HepG2 (cell line): ENCODE measurements around the gene CTXN1. TPM values are rescaled to one million over a fixed set of nuclear protein-coding genes. Genes with fewer than 3 reads are reported as not detected.

Source experiments
- ATAC-seq: fragments of 200-7000 bp; cut with Tn5 transposase; 3 replicates; pipeline ENCODE4 v1.9.1; 2020; ENCODE audit warnings: mild to moderate bottlenecking, moderate library complexity
- BruUV-seq: library from RNA; stranded (reverse); fragments of 400-500 nt; replicated peaks from 2 replicates; lab custom pipeline; 2021; lab: Mats Ljungman, UMichigan
- CTCF ChIA-PET: fragments of 300-600 bp; formaldehyde crosslinking; extraction: SDS; loops from one replicate; lab custom pipeline; 2021; ENCODE audit warnings: low total read pairs, inconsistent platforms, low intra/inter-chr PET ratio; lab: Yijun Ruan, JAX
- POLR2A ChIA-PET: fragments of 350-600 bp; sonication (Branson Sonifier 250); formaldehyde crosslinking; loops from one replicate; lab custom pipeline; 2020; ENCODE audit warnings: antibody characterized with exemption, inconsistent platforms; lab: Yijun Ruan, JAX
- DNase-seq: peaks from one replicate; pipeline ENCODE4 v3.0.0-alpha.2; 2015; ENCODE audit warnings: low spot score
- FAIRE-seq: peaks from 3 replicates; lab custom pipeline; 2011; peaks lifted over from hg19 to GRCh38; lab: Jason Lieb, UNC
- H2AFZ ChIP-seq: one replicate; pipeline ENCODE4 v1.6.1; 2011; ENCODE audit warnings: low read length, inconsistent platforms
- H3K27ac ChIP-seq: fragments of 300-600 bp; 3 replicates; pipeline ENCODE4 v1.8.0; 2011; ENCODE audit warnings: mixed run types, mild to moderate bottlenecking, mixed read lengths, low read length, inconsistent platforms; ENCODE audit not compliant: insufficient read depth; ENCODE audit errors: extremely low read length
- H3K27me3 ChIP-seq, 2 experiments: fragments of 200-600 bp in 1 of 2; 2 replicates in 1 of 2; 3 replicates in 1 of 2; pipeline versions ENCODE4 v1.6.0 to v1.8.0; 2011; ENCODE audit warnings: low read length in 2 of 2, mild to moderate bottlenecking in 2 of 2, moderate library complexity in 2 of 2, inconsistent platforms in 1 of 2; ENCODE audit not compliant: insufficient read depth in 2 of 2, control insufficient read depth in 1 of 2
- H3K36me3 ChIP-seq, 2 experiments: fragments of 200-600 bp in 1 of 2; replicated peaks in 1 of 2; 2 replicates in 1 of 2; 3 replicates in 1 of 2; pipeline versions ENCODE4 v1.5.1 to v1.8.0; 2011; ENCODE audit warnings: low read length in 2 of 2, inconsistent platforms in 1 of 2; ENCODE audit not compliant: insufficient read depth in 2 of 2, control insufficient read depth in 1 of 2
- H3K4me1 ChIP-seq: 2 replicates; pipeline ENCODE4 v1.5.1; 2012; ENCODE audit warnings: low read length, inconsistent platforms; ENCODE audit not compliant: insufficient read depth
- H3K4me2 ChIP-seq: 2 replicates; pipeline ENCODE4 v1.6.0; 2011; ENCODE audit warnings: low read depth, low read length, inconsistent platforms
- H3K4me3 ChIP-seq, 3 experiments: fragments of 200-600 bp in 1 of 3; sonication (generic), shearing (Covaris generic) in 1 of 3; replicated peaks in 1 of 3; 2 replicates each; pipeline ENCODE4 v1.5.1; 2011 to 2016; ENCODE audit warnings: low read length in 3 of 3, inconsistent platforms in 2 of 3, low read depth in 2 of 3, mild to moderate bottlenecking in 2 of 3, control low read depth in 1 of 3, mixed read lengths in 1 of 3; ENCODE audit not compliant: insufficient read depth in 1 of 3
- H3K79me2 ChIP-seq: one replicate; pipeline ENCODE4 v1.6.1; 2011; ENCODE audit warnings: low read length, inconsistent platforms; ENCODE audit not compliant: insufficient read depth
- H3K9ac ChIP-seq: 2 replicates; pipeline ENCODE4 v1.6.0; 2011; ENCODE audit warnings: mild to moderate bottlenecking, low read depth, low read length, inconsistent platforms; ENCODE audit not compliant: insufficient read depth
- H3K9me3 ChIP-seq: 2 replicates; pipeline ENCODE4 v1.5.1; 2012; ENCODE audit warnings: mild to moderate bottlenecking, low read length
- H4K20me1 ChIP-seq: 2 replicates; pipeline ENCODE4 v1.6.0; 2011; ENCODE audit warnings: inconsistent platforms, mild to moderate bottlenecking, low read length, moderate library complexity; ENCODE audit not compliant: insufficient read depth
- CBX2 ChIP-seq, 2 experiments: fragments of 200-600 bp in 1 of 2; sonication (generic); formaldehyde crosslinking in 1 of 2; IDR thresholded peaks; 2 replicates each; pipeline versions ENCODE4 v1.7.0 to v1.8.1; 2018 to 2022; ENCODE audit warnings: low read depth in 2 of 2, low read length in 1 of 2, mild to moderate bottlenecking in 1 of 2, missing genetic modification reagents in 1 of 2
- PAXIP1 ChIP-seq: sonication (generic); formaldehyde crosslinking; conservative IDR thresholded peaks from 2 replicates; pipeline ENCODE4 v1.4.0; 2020; ENCODE audit warnings: mild to moderate bottlenecking, missing genetic modification reagents, moderate library complexity
- RBFOX2 ChIP-seq: fragments of 200-400 bp; formaldehyde crosslinking; IDR thresholded peaks from 2 replicates; pipeline ENCODE4 v1.6.1; 2017; ENCODE audit warnings: low read depth, mild to moderate bottlenecking, low read length
- ZFP41 ChIP-seq: sonication (generic); formaldehyde crosslinking; IDR thresholded peaks from 2 replicates; pipeline ENCODE4 v1.4.0; 2020; ENCODE audit warnings: mild to moderate bottlenecking, missing genetic modification reagents, borderline replicate concordance
- ZNF83 ChIP-seq: sonication (generic); formaldehyde crosslinking; IDR thresholded peaks from 2 replicates; pipeline ENCODE4 v1.4.0; 2020; ENCODE audit warnings: missing genetic modification reagents, mild to moderate bottlenecking, borderline replicate concordance
- WGBS: methylation state at CpG from one replicate; pipeline ENCODE4 v1.1.6; 2017; ENCODE audit warnings: low lambda C conversion rate; 5-methylcytosine and 5-hydroxymethylcytosine counted together
- in situ Hi-C: cut with HindIII; loops from 2 replicates; pipeline ENCODE4 v1.10.0; 2017; ENCODE audit warnings: low pct_unique_long_range_greater_than_20kb; ENCODE audit not compliant: extremely low pct_ligation_motif_present
- intact Hi-C: fragments of 100-400 bp; cut with micrococcal nuclease; formaldehyde crosslinking; loops from one replicate; pipeline ENCODE4 v1.10.0; 2022; ENCODE audit not compliant: unreplicated experiment
- polyA plus RNA-seq, 8 experiments: library from polyadenylated mRNA; depleted of rRNA in 3 of 8; stranded (reverse) in 7 of 8; unstranded in 1 of 8; fragments of >200 nt; fragmentation: Illumina TruSeq in 4 of 8; extraction: Trizol in 4 of 8; gene quantifications; 2 replicates each; pipeline versions ENCODE4 v1.2.1 to v1.2.3, GENCODE V29; 2011 to 2016; ENCODE audit warnings: low read depth in 4 of 8, missing spikeins in 1 of 8, mixed read lengths in 1 of 8; ENCODE audit not compliant: insufficient read depth in 1 of 8
- total RNA-seq, 5 experiments: library from RNA; depleted of rRNA; stranded (reverse); fragments of >200 nt; fragmentation: Illumina TruSeq; extraction: Trizol; gene quantifications; 2 replicates each; pipeline ENCODE4 v1.2.3, GENCODE V29; 2016; ENCODE audit warnings: low read depth in 1 of 5

Gene CTXN1
- total and polyA plus RNA-seq, 2 of the 13 experiments (the other 11 are each of a cell fraction or from before 2014, with no cell fraction given), result 0.11 TPM; not detected in 1

GRCh38 chr19:7940841-7941240 is 14.9 kb upstream of the CTXN1 start:
- intact Hi-C loops (no loop called here), in situ Hi-C loops (no loop called here)
- no TSS peak for BruUV-seq
- POLR2A ChIA-PET, result interaction anchor here (0.7 kb wide), 1 partner anchor 235 kb away, joined by 3 read pairs; no protein-coding TSS in a partner anchor
- DNase-seq, result no peak
- H3K4me2 ChIP-seq, result no peak overlapping the region
- peaks cover 0 to 3% of the 10 kb centered on the region in 2 experiments; a peak in 1 of 5 replicates for H3K27me3 ChIP-seq
- H4K20me1 ChIP-seq, result 0 out of 2 replicates have a peak, but pooled peaks cover 2% of the 10 kb centered on the region
- H3K4me1 ChIP-seq, result peaks cover 38% of the 10 kb centered on the region
- H3K9ac ChIP-seq, result no peak overlapping the region
- CTCF ChIA-PET, result no interaction called here
- H3K27ac ChIP-seq, result no peak overlapping the region
- H3K36me3 ChIP-seq, result peaks cover 12 to 45% of the 10 kb centered on the region in 2 experiments
- H3K9me3 ChIP-seq, result no peaks in the 10 kb centered on the region
- WGBS, result 97% methylated on average over 12 of the region's 13 CpGs
- peaks cover 32% of the 10 kb centered on the region for H3K79me2 ChIP-seq
- H3K4me3 ChIP-seq, result no peak overlapping the region
- no peak for ATAC-seq
- no peak for FAIRE-seq
- H2AFZ ChIP-seq, result no peak overlapping the region
- TF ChIP-seq RBFOX2, result 0 out of 2 replicates have a peak, but pooled peaks have one; percentile 28
- TF ChIP-seq ZNF83 (CRISPR knock-in tag), result no peak
- TF ChIP-seq ZFP41 (CRISPR knock-in tag), result no peak
- no peak for TF ChIP-seq PAXIP1 (CRISPR knock-in tag)
- no peak for TF ChIP-seq CBX2 (IDR thresholded peaks at IDR 0.05; ENCODE audit: low read depth, low read length)
- TF ChIP-seq CBX2 (CRISPR knock-in tag; IDR thresholded peaks at IDR 0.05; ENCODE audit: low read depth), result no peak
- TF ChIP-seq, all 625 proteins: peak for 1
